Measurements from ENCODE around the gene ZRANB3. TPM values are rescaled to one million over a fixed set of nuclear protein-coding genes. Genes with fewer than 3 reads are reported as not detected.

Gene ZRANB3
- total RNA-seq, 4 donors from 2014 or later, result 2.8 to 6.9 (median 6.0) TPM

- H3K9me3 ChIP-seq, result no peaks in the 10 kb centered on the region
- no peaks in the 10 kb centered on the region for H3K36me3 ChIP-seq
- H3K27me3 ChIP-seq, result no peaks in the 10 kb centered on the region
- no peak for DNase-seq (ENCODE audit: low spot score in 2 of 2)
- no peak overlapping the region for H3K27ac ChIP-seq
- no peak overlapping the region for H3K4me3 ChIP-seq
- TF ChIP-seq POLR2AphosphoS5 (IDR thresholded peaks at IDR 0.05) (no peak), EP300 (IDR thresholded peaks at IDR 0.05) (no peak), POLR2A (IDR thresholded peaks at IDR 0.05) (no peak), CTCF (IDR thresholded peaks at IDR 0.05) (no peak)
- H3K4me1 ChIP-seq, result no peaks in the 10 kb centered on the region
Observed at GRCh38 chr2:135279209-135279608, 251.8 kb downstream of the ZRANB3 start.

DNA sequence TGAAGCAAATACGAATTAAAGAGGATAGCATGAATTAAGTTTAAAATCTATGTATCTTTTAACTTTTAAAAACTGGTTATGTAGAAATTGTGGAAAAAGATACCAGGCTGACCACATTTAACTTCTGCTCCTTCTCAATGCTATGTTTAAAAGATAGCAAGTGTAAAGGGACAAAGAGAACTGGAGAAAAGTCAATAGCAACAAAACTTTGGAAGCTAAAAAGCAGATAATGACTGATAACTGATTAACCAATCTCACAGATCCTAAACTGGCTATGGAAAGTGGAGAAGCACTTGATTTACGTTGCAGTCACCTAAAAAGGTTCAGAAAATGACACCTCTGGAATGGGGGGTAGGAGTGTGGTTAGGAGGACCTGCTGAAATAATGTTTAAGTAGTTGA, 254.5 kb downstream of the ZRANB3 start:
- TF ChIP-seq POLR2AphosphoS5 (IDR thresholded peaks at IDR 0.05) (no peak), EP300 (IDR thresholded peaks at IDR 0.05) (no peak), POLR2A (IDR thresholded peaks at IDR 0.05) (no peak), CTCF (IDR thresholded peaks at IDR 0.05) (no peak)
- no peak for DNase-seq (ENCODE audit: low spot score in 2 of 2)
- Histone ChIP-seq H3K27ac (no peak overlapping the region), H3K9me3 (no peaks in the 10 kb centered on the region), H3K4me3 (no peak overlapping the region), H3K4me1 (no peaks in the 10 kb centered on the region), H3K36me3 (no peaks in the 10 kb centered on the region), H3K27me3 (no peaks in the 10 kb centered on the region)
- WGBS, result 94% methylated on average over 2 of the region's 2 CpGs

DNA sequence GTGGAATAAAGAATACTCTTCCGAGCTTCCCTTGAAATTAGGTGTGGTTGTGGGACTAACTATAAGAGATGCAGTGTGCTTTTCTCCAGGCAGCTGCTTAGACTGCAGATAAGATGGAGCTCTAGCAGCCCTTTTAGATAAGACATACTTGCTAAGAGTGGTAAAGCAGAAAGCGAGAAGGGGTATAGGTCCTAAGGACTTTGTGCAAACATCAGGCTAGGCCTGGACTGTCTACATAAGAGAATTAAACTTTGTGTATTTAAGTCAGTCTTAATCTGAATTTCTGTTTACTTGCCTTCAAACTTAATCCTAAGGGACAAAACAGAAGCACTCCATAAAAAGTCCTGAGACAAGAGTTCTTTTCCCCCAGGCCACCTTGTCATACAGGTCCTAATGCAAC, 260.0 kb downstream of the ZRANB3 start:
- DNase-seq (ENCODE audit: low spot score in 2 of 2), result no peak
- H3K4me3 ChIP-seq, result no peak overlapping the region
- WGBS, result 97% methylated on average over 2 of the region's 2 CpGs
- H3K36me3 ChIP-seq, result no peaks in the 10 kb centered on the region
- no peaks in the 10 kb centered on the region for H3K4me1 ChIP-seq
- no peak for TF ChIP-seq POLR2AphosphoS5 (IDR thresholded peaks at IDR 0.05)
- no peak for TF ChIP-seq CTCF (IDR thresholded peaks at IDR 0.05)
- TF ChIP-seq POLR2A (IDR thresholded peaks at IDR 0.05), result no peak
- no peak for TF ChIP-seq EP300 (IDR thresholded peaks at IDR 0.05)
- no peaks in the 10 kb centered on the region for H3K9me3 ChIP-seq
- H3K27me3 ChIP-seq, result no peaks in the 10 kb centered on the region
- H3K27ac ChIP-seq, result no peak overlapping the region

DNA sequence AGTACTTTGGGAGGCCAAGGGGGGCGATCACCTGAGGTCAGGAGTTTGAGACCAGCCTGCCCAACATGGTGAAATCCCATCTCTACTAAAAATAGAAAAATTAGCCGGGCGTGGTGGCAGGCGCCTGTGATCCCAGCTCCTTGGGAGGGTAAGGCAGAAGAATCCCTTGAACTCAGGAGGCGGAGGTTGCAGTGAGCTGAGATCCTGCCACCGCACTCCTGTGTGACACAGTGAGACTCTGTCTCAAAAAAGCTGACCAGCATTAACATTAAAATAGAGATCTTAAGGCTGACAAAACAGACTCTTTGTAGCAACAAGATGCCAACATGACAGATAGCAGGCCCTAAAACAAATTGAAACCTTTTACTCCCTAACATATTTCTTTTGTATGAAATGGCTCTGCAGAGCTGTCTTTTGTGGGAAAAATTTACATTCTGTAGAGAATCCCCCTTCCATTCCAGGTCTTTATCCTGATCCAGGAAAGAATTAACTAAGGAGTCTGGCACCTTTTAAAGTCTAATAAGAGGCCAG, 265.0 kb downstream of the ZRANB3 start:
- Histone ChIP-seq H3K27me3 (no peaks in the 10 kb centered on the region), H3K27ac (no peak overlapping the region), H3K36me3 (no peaks in the 10 kb centered on the region), H3K4me3 (no peak overlapping the region), H3K4me1 (no peaks in the 10 kb centered on the region), H3K9me3 (no peaks in the 10 kb centered on the region)
- no peak for TF ChIP-seq POLR2AphosphoS5 (IDR thresholded peaks at IDR 0.05)
- TF ChIP-seq CTCF (IDR thresholded peaks at IDR 0.05), result no peak
- no peak for TF ChIP-seq EP300 (IDR thresholded peaks at IDR 0.05)
- TF ChIP-seq POLR2A (IDR thresholded peaks at IDR 0.05), result no peak
- 88% methylated on average over 6 of the region's 6 CpGs for WGBS
- DNase-seq (ENCODE audit: low spot score in 2 of 2), result no peak

DNA sequence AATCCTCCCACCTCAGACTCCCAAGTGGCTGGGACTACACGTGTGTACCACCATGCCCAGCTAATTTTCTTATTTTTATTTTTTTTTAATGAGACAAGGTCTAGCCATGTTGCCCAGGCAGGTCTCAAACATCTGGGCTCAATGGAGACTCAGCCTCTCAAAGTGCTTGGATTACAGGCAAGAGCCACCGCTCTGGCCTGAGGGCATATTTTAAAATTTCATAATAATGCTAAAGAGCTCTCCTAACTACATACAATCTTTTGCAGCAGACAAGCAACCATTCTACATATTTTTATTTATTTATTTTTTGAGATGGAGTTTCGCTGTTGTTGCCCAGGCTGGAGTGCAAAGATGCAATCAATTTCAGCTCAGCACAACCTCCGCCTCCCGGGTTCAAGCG, 271.9 kb downstream of the ZRANB3 start:
- 87% methylated on average over 6 of the region's 6 CpGs for WGBS

More for the DNA sequence above, 271.9 kb downstream of the ZRANB3 start:
- Histone ChIP-seq H3K4me3 (no peak overlapping the region), H3K9me3 (no peaks in the 10 kb centered on the region), H3K4me1 (no peaks in the 10 kb centered on the region), H3K36me3 (no peaks in the 10 kb centered on the region), H3K27ac (no peak overlapping the region), H3K27me3 (no peaks in the 10 kb centered on the region)
- TF ChIP-seq POLR2AphosphoS5 (IDR thresholded peaks at IDR 0.05) (no peak), CTCF (IDR thresholded peaks at IDR 0.05) (no peak), POLR2A (IDR thresholded peaks at IDR 0.05) (no peak), EP300 (IDR thresholded peaks at IDR 0.05) (no peak)
- no peak for DNase-seq (ENCODE audit: low spot score in 2 of 2)

Data from suprapubic skin (tissue), 4 donors.